ENCODE results near the gene CLASRP. TPM values are rescaled to one million over a fixed set of nuclear protein-coding genes. Genes with fewer than 3 reads are reported as not detected.

CLASRP gene
- total RNA-seq, 1 donor from 2014 or later, result 119 TPM

- peaks cover 5% of the 10 kb centered on the region for H3K4me1 Mint-ChIP-seq
- no peak for DNase-seq (ENCODE audit: low read depth, low spot score)
- no peak overlapping the region for H3K4me3 Mint-ChIP-seq
- no peak for TF ChIP-seq CTCF (conservative IDR thresholded peaks at IDR 0.05)
- H3K27ac Mint-ChIP-seq (ENCODE audit: unreplicated experiment), result no peak overlapping the region
- no peaks in the 10 kb centered on the region for H3K9me3 Mint-ChIP-seq
- no peaks in the 10 kb centered on the region for H3K36me3 Mint-ChIP-seq (ENCODE audit: low read depth)
- no peaks in the 10 kb centered on the region for H3K27me3 Mint-ChIP-seq (ENCODE audit: low read depth)
These were observed 80.7 kb downstream of the CLASRP start for GRCh38 chr19:45119582-45119981.

Other genes starting within 250 kb of the CLASRP start
- 5.3 and 5.5 TPM in 2 replicates for gene BCAM, start 229.9 kb upstream of the CLASRP start, total RNA-seq
- 76.2 and 78.5 TPM in 2 replicates for gene NECTIN2, start 192.7 kb upstream of the CLASRP start, total RNA-seq
- 141 and 147 TPM in 2 replicates for gene TOMM40, start 147.8 kb upstream of the CLASRP start, total RNA-seq
- gene APOE, start 133.2 kb upstream of the CLASRP start, total RNA-seq, result 12.2 and 13.1 TPM in 2 replicates
- gene APOC1, start 124.4 kb upstream of the CLASRP start, total RNA-seq, result 24.9 and 25.4 TPM in 2 replicates
- gene APOC4, start 96.8 kb upstream of the CLASRP start, total RNA-seq, result not detected in 2 replicates
- not detected in 2 replicates for gene APOC2, start 93.0 kb upstream of the CLASRP start, total RNA-seq
- gene CLPTM1, start 83.7 kb upstream of the CLASRP start, total RNA-seq, result 89.9 and 93.2 TPM in 2 replicates
- gene RELB, start 37.6 kb upstream of the CLASRP start, total RNA-seq, result 2.9 and 3.1 TPM in 2 replicates
- gene ZNF296, start 37.4 kb downstream of the CLASRP start, total RNA-seq, result 0.73 and 1.2 TPM in 2 replicates
- 36.0 and 36.2 TPM in 2 replicates for gene GEMIN7, start 40.2 kb downstream of the CLASRP start, total RNA-seq
- gene PPP1R37, start 54.1 kb downstream of the CLASRP start, total RNA-seq, result 35.8 and 38.6 TPM in 2 replicates
- gene NKPD1, start 121.9 kb downstream of the CLASRP start, total RNA-seq, result 0.16 and 0.39 TPM in 2 replicates
- gene TRAPPC6A, start 139.2 kb downstream of the CLASRP start, total RNA-seq, result 22.2 and 25.1 TPM in 2 replicates
- 9.3 and 9.7 TPM in 2 replicates for gene BLOC1S3, start 139.7 kb downstream of the CLASRP start, total RNA-seq
- 0.91 and 1.1 TPM in 2 replicates for gene EXOC3L2, start 206.4 kb downstream of the CLASRP start, total RNA-seq
- 57.2 and 59.8 TPM in 2 replicates for gene MARK4, start 212.2 kb downstream of the CLASRP start, total RNA-seq